GM19463 (cell line): ENCODE results near the gene BLOC1S4.

Experiments
- ATAC-seq: cut with Tn5 transposase; IDR thresholded peaks from one replicate; pipeline ENCODE4 v1.9.1; 2021; ENCODE audit warnings: mild to moderate bottlenecking, moderate library complexity; ENCODE audit not compliant: unreplicated experiment

BLOC1S4 gene

DNA sequence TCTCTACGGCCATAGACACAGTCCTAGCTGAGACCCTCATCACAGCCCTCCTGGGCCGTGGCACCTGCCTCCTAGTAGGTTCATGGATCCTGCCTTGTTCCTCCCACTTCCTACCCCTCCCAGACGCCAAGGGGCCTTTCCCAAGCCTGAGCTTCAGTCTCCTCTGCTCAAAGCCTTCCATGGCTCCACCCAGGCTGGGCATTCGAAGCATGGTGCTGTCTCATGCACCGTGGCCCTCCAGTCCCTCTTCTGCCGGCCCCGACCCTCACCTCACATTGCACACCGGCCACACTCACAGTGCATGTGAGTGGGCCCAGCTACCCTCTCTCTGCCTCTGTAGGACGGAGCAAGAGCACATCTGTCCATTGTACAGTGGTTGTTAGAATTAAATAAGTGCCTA lies 44.9 kb downstream of the BLOC1S4 start:
- ATAC-seq = no peak

DNA sequence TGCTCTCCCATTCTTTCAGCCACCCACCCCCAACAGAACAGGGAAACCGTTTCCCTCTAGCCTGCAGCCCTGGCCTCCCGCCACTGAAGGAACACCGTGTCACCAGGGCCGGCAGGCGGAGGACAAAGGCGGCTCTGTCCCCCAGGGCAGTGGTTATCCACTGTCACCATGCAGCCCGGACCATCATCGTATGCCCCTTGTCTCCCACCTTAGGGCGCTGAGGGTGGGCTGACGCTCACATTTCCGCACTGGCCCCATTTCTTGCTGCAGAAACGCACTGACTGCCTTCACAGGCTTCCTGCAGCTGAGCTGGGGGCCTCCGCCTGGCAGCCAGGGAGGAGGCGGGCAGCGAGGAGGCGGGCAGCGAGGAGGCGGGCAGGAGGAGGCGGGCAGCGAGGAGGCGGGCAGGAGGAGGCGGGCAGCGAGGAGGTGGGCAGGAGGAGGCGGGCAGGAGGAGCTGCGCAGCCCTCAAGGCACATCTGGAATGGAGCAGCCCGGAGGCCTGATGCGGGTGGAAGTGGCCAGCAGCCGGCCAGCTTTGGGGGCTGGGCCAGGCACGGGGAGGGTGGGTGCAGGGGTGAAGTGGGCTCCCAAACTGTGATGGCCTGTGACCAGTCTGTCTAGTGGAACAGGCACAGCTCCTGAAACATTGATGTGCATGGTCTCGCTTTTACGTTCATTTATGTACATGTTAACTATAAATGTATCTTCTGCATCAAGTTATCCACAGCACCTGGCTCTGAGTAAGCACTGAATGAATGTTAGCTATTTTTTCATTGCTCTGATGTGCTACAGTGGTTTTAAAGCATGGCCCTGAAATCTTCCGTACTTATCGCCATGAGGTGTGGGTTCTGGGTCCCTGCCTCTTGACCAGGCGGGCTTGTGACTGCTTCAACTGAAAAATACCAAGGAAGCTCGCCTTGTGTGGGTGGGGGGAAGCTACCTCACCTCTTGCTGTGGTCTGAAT lies 46.0 kb downstream of the BLOC1S4 start:
- no peak for ATAC-seq

DNA sequence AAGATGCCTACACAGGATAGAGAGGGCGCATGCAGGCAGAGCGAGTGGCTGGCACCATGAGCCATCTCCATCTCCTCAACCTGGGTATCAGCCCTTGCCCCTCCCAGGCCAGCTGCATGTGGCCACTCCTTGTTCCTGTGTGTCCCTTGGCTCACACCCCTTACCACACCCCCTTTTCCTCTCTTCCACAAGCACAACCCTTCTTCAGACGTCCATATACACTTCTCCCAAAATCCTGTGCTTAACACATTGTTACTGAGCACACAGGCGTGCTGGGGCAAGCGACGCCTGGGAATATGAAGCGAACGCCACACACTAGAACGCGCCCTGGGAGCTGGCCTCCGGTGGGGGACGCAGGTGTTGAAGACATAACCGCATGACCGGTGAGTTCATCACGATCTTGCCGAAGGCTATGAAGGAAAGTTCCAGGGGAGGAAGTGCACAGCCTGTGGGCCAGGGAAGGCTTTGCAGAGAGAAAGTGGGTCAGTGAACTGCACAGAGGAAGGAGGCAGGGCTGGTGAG lies 47.4 kb downstream of the BLOC1S4 start:
- ATAC-seq = no peak

DNA sequence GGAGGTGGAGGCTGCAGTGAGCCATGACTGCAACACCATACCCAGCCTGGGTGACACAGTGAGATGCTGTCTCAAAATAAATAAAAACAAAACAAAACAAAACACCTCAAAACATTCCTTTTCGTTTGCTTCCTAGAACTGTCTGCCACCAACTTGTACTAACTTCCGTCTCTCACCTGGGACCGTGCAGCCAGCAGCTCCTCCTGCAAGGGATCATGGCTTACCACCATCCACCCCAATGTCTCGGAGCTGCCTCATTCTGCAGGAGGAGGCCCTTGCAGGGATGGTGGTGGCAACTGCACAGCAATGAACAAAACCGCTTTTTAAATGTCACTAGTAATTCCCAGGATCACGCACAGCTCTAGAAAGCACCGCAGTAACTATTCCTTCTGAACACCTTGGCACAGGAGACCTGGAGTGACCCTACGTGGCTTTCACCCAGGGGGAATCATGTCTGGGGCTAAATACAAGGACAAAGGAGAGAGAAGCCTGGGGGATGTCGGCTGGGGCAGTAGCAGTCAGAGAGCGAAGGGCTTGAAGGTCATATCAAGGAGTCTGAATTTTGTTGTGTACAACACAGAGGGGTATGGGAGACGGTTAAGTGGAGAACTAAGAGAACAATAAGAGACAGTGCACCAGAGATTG lies 49.1 kb downstream of the BLOC1S4 start:
- no peak for ATAC-seq

DNA sequence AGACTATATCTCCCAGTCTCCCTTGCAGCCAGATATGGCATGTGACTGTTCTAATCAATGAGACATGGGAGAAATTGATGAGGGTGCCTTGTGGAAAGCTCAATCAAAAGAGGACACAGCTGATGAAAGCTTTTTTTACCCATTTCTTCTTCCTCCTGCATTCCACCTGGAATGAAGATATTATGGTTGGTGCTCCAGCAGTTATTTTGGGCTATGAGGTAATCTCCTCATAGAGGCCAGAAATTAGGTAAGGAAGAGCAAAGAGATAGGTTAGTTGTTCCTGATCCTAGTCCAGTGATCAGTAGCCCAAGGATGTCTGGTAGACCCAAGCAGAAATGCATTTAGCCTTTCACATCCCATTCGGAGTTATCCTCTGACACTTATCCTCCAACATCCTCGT lies 49.7 kb downstream of the BLOC1S4 start:
- ATAC-seq = no peak
